ENCODE data around the gene HLA-E. TPM values are rescaled to one million over a fixed set of nuclear protein-coding genes. Genes with fewer than 3 reads are reported as not detected.

HLA-E gene
- total and polyA plus RNA-seq, 2 donors (not counting 3 experiments of a cell fraction or from before 2014, with no cell fraction given): 271 to 298 TPM

- no TSS peak for BruUV-seq (replicated peaks)
- dilution Hi-C loops (cut with MboI; ENCODE audit: extremely low pct_ligation_motif_present, low sequenced_read_pairs): no loop called here
- CTCF ChIA-PET: interaction anchor here (5.7 kb wide), 1 partner anchor 9 kb away, joined by 51 read pairs; no protein-coding TSS in a partner anchor
Observed at GRCh38 chr6:30462482-30462881, 26.8 kb upstream of the HLA-E start.

More at GRCh38 chr6:30462482-30462881, 26.8 kb upstream of the HLA-E start:
- Histone ChIP-seq H3K27me3 (ENCODE audit: control insufficient read depth in 2 of 2, insufficient read depth in 2 of 2, low read length in 2 of 2) (peaks cover 81 to 98% of the 10 kb centered on the region in 2 experiments), H3K9me1 (replicated peaks; ENCODE audit: control insufficient read depth, extremely low read depth, insufficient read depth, low read length) (no peaks in the 10 kb centered on the region), H3K36me3 (ENCODE audit: control insufficient read depth in 2 of 2, extremely low read depth in 1 of 2, insufficient read depth in 2 of 2, low read length in 2 of 2) (no peaks in the 10 kb centered on the region), H2AFZ (ENCODE audit: low read depth, low read length) (no peak overlapping the region), H3K4me1 (ENCODE audit: control insufficient read depth, extremely low read depth, insufficient read depth, low read length) (peaks cover 2% of the 10 kb centered on the region), H3K9ac (replicated peaks; ENCODE audit: extremely low read depth, insufficient read depth, low read length) (no peak overlapping the region), H3K27ac (ENCODE audit: insufficient read depth, low read depth, low read length) (no peak overlapping the region), H3K79me2 (ENCODE audit: control insufficient read depth, insufficient read depth, low read length) (no peaks in the 10 kb centered on the region), H3K4me3 (replicated peaks in 1 of 3; ENCODE audit: insufficient read depth in 1 of 3, low read depth in 1 of 3, low read length in 3 of 3) (no peak overlapping the region), H3K9me3 (replicated peaks; ENCODE audit: control insufficient read depth, insufficient read depth, low read length) (no peaks in the 10 kb centered on the region), H4K20me1 (replicated peaks; ENCODE audit: control insufficient read depth, extremely low read depth, insufficient read depth, low read length) (no peaks in the 10 kb centered on the region), H3K4me2 (ENCODE audit: insufficient read depth, low read length) (no peak overlapping the region)
- DNase-seq (ENCODE audit: low read depth, low spot score): no peak
- intact Hi-C loops (cut with micrococcal nuclease): no loop called here
- no peak for TF ChIP-seq GATA2 (IDR thresholded peaks at IDR 0.05; ENCODE audit: insufficient read depth, insufficient read length, low read depth, low read length)
- no peak for TF ChIP-seq MAX (IDR thresholded peaks at IDR 0.05; ENCODE audit: insufficient read depth, insufficient read length)
- TF ChIP-seq FOS (IDR thresholded peaks at IDR 0.05; ENCODE audit: borderline replicate concordance, insufficient read depth, low read length): no peak
- no peak for TF ChIP-seq MYC (IDR thresholded peaks at IDR 0.05; ENCODE audit: low read depth, low read length)
- TF ChIP-seq JUN (IDR thresholded peaks at IDR 0.05; ENCODE audit: borderline replicate concordance, insufficient read depth, insufficient read length, low read depth): no peak
- TF ChIP-seq EZH2 (IDR thresholded peaks at IDR 0.05; ENCODE audit: borderline replicate concordance, low read depth, low read length, severe bottlenecking): no peak
- no peak for TF ChIP-seq POLR2A (IDR thresholded peaks at IDR 0.05; ENCODE audit: low read depth, low read length)
- no peak for TF ChIP-seq POLR2AphosphoS5 (IDR thresholded peaks at IDR 0.05; ENCODE audit: insufficient read depth, low read depth, low read length)
- no peak for TF ChIP-seq CTCF (IDR thresholded peaks at IDR 0.05; ENCODE audit: extremely low read depth in 1 of 2, insufficient read depth in 1 of 2, low read depth in 1 of 2, low read length in 2 of 2)
- FAIRE-seq: no peak
- POLR2A ChIA-PET: no interaction called here
